PC-3 (cell line): ENCODE results near the gene OMA1. TPM values are rescaled to one million over a fixed set of nuclear protein-coding genes. Genes with fewer than 3 reads are reported as not detected.

ENCODE experiments used
- ATAC-seq: fragments of 200-7000 bp; cut with Tn5 transposase; 2 replicates; pipeline ENCODE4 v1.9.1; 2020; ENCODE audit warnings: mild to moderate bottlenecking, moderate library complexity
- BruUV-seq: library from RNA; stranded (reverse); fragments of 400-500 nt; replicated peaks from 2 replicates; lab custom pipeline; 2021; lab: Mats Ljungman, UMichigan
- CTCF ChIA-PET: fragments of 300-600 bp; sonication (Branson Sonifier 250); formaldehyde crosslinking; loops from one replicate; lab custom pipeline; 2022; ENCODE audit warnings: antibody characterized with exemption; lab: Charles Lee
- POLR2A ChIA-PET: fragments of 300-600 bp; sonication (Branson Sonifier 250); formaldehyde crosslinking; loops from one replicate; lab custom pipeline; 2022; ENCODE audit warnings: antibody characterized with exemption; ENCODE audit not compliant: unreplicated experiment; lab: Charles Lee
- DNase-seq: peaks from one replicate; pipeline ENCODE4 v3.0.0-alpha.2; 2015
- H2AFZ ChIP-seq: fragments of 300-600 bp; sonication (generic); 2 replicates; pipeline ENCODE4 v1.6.0; 2016; ENCODE audit warnings: antibody characterized with exemption, low read length
- H3F3A ChIP-seq: fragments of 300-600 bp; sonication (generic); one replicate; pipeline ENCODE4 v1.6.0; 2017; ENCODE audit warnings: antibody characterized with exemption, low read length, control low read depth, mild to moderate bottlenecking; ENCODE audit not compliant: unreplicated experiment
- H3K27ac ChIP-seq: fragments of 300-600 bp; sonication (generic); 2 replicates; pipeline ENCODE4 v1.5.1; 2016; ENCODE audit warnings: mild to moderate bottlenecking, low read length
- H3K27me3 ChIP-seq: fragments of 300-600 bp; sonication (generic); 2 replicates; pipeline ENCODE4 v1.6.1; 2016; ENCODE audit warnings: low read length, mixed read lengths
- H3K36me3 ChIP-seq: fragments of 300-600 bp; sonication (generic); 2 replicates; pipeline ENCODE4 v1.6.1; 2016; ENCODE audit warnings: low read depth, mixed run types, low read length, mixed read lengths
- H3K4me1 ChIP-seq: fragments of 300-600 bp; sonication (generic); 2 replicates; pipeline ENCODE4 v1.5.1; 2016; ENCODE audit warnings: low read length; ENCODE audit not compliant: insufficient read depth
- H3K4me2 ChIP-seq: fragments of 300-600 bp; sonication (generic); 2 replicates; pipeline ENCODE4 v1.6.0; 2016; ENCODE audit warnings: low read length
- H3K4me3 ChIP-seq: fragments of 300-600 bp; sonication (generic); 2 replicates; pipeline ENCODE4 v1.5.1; 2016; ENCODE audit warnings: mild to moderate bottlenecking, low read length, mixed read lengths
- H3K79me2 ChIP-seq: fragments of 300-600 bp; sonication (generic); 2 replicates; pipeline ENCODE4 v1.6.1; 2017; ENCODE audit warnings: low read length, mixed read lengths
- H3K9ac ChIP-seq: fragments of 300-600 bp; sonication (generic); 2 replicates; pipeline ENCODE4 v1.6.0; 2016; ENCODE audit warnings: mild to moderate bottlenecking, low read length
- H3K9me2 ChIP-seq: fragments of 300-600 bp; sonication (generic); replicated peaks from 2 replicates; pipeline ENCODE4 v1.6.1; 2016; ENCODE audit warnings: mixed run types, low read length, mixed read lengths
- H3K9me3 ChIP-seq: fragments of 300-600 bp; sonication (generic); 2 replicates; pipeline ENCODE4 v1.6.1; 2016; ENCODE audit warnings: low read length, mixed read lengths
- H4K20me1 ChIP-seq: fragments of 300-600 bp; sonication (generic); 2 replicates; pipeline ENCODE4 v1.6.1; 2016; ENCODE audit warnings: low read length, mixed read lengths
- CTCF ChIP-seq: fragments of 300-600 bp; sonication (generic); conservative IDR thresholded peaks from 2 replicates; pipeline ENCODE4 v1.5.1; 2017; ENCODE audit warnings: antibody characterized with exemption, low read depth, mild to moderate bottlenecking, low read length
- EZH2 ChIP-seq: fragments of 300-600 bp; sonication (generic); IDR thresholded peaks from one replicate; pipeline ENCODE4 v1.6.1; 2017; ENCODE audit warnings: antibody characterized with exemption, mild to moderate bottlenecking, low read length; ENCODE audit not compliant: unreplicated experiment
- EZH2phosphoT487 ChIP-seq: fragments of 300-600 bp; sonication (generic); IDR thresholded peaks from 2 replicates; pipeline ENCODE4 v1.6.1; 2018; ENCODE audit warnings: mild to moderate bottlenecking, antibody characterized with exemption, low read length, borderline replicate concordance
- intact Hi-C: fragments of 100-400 bp; cut with micrococcal nuclease; formaldehyde crosslinking; loops from 2 replicates; pipeline ENCODE4 v1.9.0; 2023
- total RNA-seq: library from RNA; depleted of rRNA; stranded (reverse); fragments of >200 nt; gene quantifications from 2 replicates; pipeline ENCODE4 v1.2.3, GENCODE V29; 2014

OMA1 gene
- total RNA-seq, 1 experiment from 2014 or later = 16.1 TPM

- Histone ChIP-seq H3K27ac (no peak overlapping the region), H4K20me1 (no peaks in the 10 kb centered on the region), H2AFZ (no peak overlapping the region), H3K79me2 (no peaks in the 10 kb centered on the region), H3K4me3 (no peak overlapping the region), H3K9me3 (no peaks in the 10 kb centered on the region), H3K36me3 (no peaks in the 10 kb centered on the region), H3K9me2 (no peaks in the 10 kb centered on the region), H3K4me2 (no peak overlapping the region), H3F3A (no peaks in the 10 kb centered on the region), H3K27me3 (peaks cover 20% of the 10 kb centered on the region), H3K4me1 (no peaks in the 10 kb centered on the region), H3K9ac (no peak overlapping the region)
- no TSS peak for BruUV-seq
- CTCF ChIA-PET = no interaction called here
- DNase-seq = no peak
- ATAC-seq = no peak
- intact Hi-C loops = no loop called here
- POLR2A ChIA-PET = no interaction called here
- TF ChIP-seq CTCF (no peak), EZH2phosphoT487 (no peak), EZH2 (no peak)
Measured at GRCh38 chr1:58443986-58444868, 102.3 kb downstream of the OMA1 start.

- POLR2A ChIA-PET = no interaction called here
- H3K4me3 ChIP-seq = no peak overlapping the region
- DNase-seq = no peak
- H4K20me1 ChIP-seq = no peaks in the 10 kb centered on the region
- no peak overlapping the region for H3K9ac ChIP-seq
- H2AFZ ChIP-seq = no peak overlapping the region
- TF ChIP-seq EZH2phosphoT487 (no peak), CTCF (no peak), EZH2 (no peak)
- intact Hi-C loops = no loop called here
- H3K9me3 ChIP-seq = no peaks in the 10 kb centered on the region
- CTCF ChIA-PET = no interaction called here
- no peaks in the 10 kb centered on the region for H3K36me3 ChIP-seq
- H3F3A ChIP-seq = no peaks in the 10 kb centered on the region
- no peaks in the 10 kb centered on the region for H3K4me1 ChIP-seq
- H3K4me2 ChIP-seq = no peak overlapping the region
- no TSS peak for BruUV-seq
- H3K27ac ChIP-seq = no peak overlapping the region
- H3K79me2 ChIP-seq = no peaks in the 10 kb centered on the region
- H3K9me2 ChIP-seq = no peaks in the 10 kb centered on the region
- ATAC-seq = no peak
- peaks cover 30% of the 10 kb centered on the region for H3K27me3 ChIP-seq
Measured at GRCh38 chr1:58442114-58442513, 104.4 kb downstream of the OMA1 start.

- Histone ChIP-seq H3K9ac (no peak overlapping the region), H3K4me2 (no peak overlapping the region), H4K20me1 (no peaks in the 10 kb centered on the region), H3K27me3 (peaks cover 34% of the 10 kb centered on the region), H2AFZ (no peak overlapping the region), H3K4me3 (no peak overlapping the region), H3K27ac (no peak overlapping the region), H3K4me1 (no peaks in the 10 kb centered on the region), H3K9me3 (no peaks in the 10 kb centered on the region), H3K9me2 (no peaks in the 10 kb centered on the region), H3F3A (no peaks in the 10 kb centered on the region), H3K36me3 (no peaks in the 10 kb centered on the region), H3K79me2 (no peaks in the 10 kb centered on the region)
- TF ChIP-seq EZH2phosphoT487 (no peak), EZH2 (no peak), CTCF (no peak)
- intact Hi-C loops = no loop called here
- DNase-seq (no peak), ATAC-seq (no peak)
- ChIA-PET POLR2A (no interaction called here), CTCF (no interaction called here)
- BruUV-seq = no TSS peak
Measured at GRCh38 chr1:58441699-58442098, 104.8 kb downstream of the OMA1 start.
